Gastroesophageal sphincter (tissue), 4 donors: ENCODE results near the gene SEC14L5. TPM values are rescaled to one million over a fixed set of nuclear protein-coding genes. Genes with fewer than 3 reads are reported as not detected.

Experiments
- ATAC-seq: fragments of 150-250 bp; one replicate; pipeline ENCODE4 v1.9.1; 2016; ENCODE audit warnings: mild to moderate bottlenecking, moderate library complexity
- H3K27ac ChIP-seq, 4 donors: fragments of 200-600 bp; sonication (generic) in 3 of 4; 1 replicate in 3 of 4; 2 replicates in 1 of 4; pipeline ENCODE4 v1.5.1; 2016 to 2019
- H3K27me3 ChIP-seq: fragments of 200-600 bp; sonication (generic); one replicate; pipeline ENCODE4 v1.5.1; 2019
- H3K36me3 ChIP-seq, 2 donors: fragments of 200-600 bp; sonication (generic); one replicate each; pipeline ENCODE4 v1.5.1; 2019; ENCODE audit warnings: control low read depth in 1 of 2
- H3K4me1 ChIP-seq, 3 donors: fragments of 200-600 bp; sonication (generic); 1 replicate in 2 of 3; 2 replicates in 1 of 3; pipeline ENCODE4 v1.5.1; 2016 to 2019; ENCODE audit warnings: control low read depth in 2 of 3
- H3K4me3 ChIP-seq, 2 donors: fragments of 200-600 bp; sonication (generic); one replicate each; pipeline ENCODE4 v1.5.1; 2019; ENCODE audit warnings: mild to moderate bottlenecking in 1 of 2, moderate library complexity in 1 of 2
- H3K9me3 ChIP-seq, 3 donors: fragments of 200-600 bp; sonication (generic); one replicate each; pipeline ENCODE4 v1.5.1; 2017 to 2019; ENCODE audit warnings: control low read depth in 2 of 3
- EP300 ChIP-seq: sonication (generic); formaldehyde crosslinking; IDR thresholded peaks from one replicate; pipeline ENCODE4 v1.6.1; 2017; ENCODE audit warnings: antibody characterized with exemption, mild to moderate bottlenecking
- POLR2A ChIP-seq, 2 donors: fragments of 450-650 bp; IDR thresholded peaks; one replicate each; pipeline ENCODE4 v1.6.1; 2017; ENCODE audit warnings: antibody characterized with exemption in 2 of 2, mild to moderate bottlenecking in 2 of 2, moderate library complexity in 1 of 2
- POLR2AphosphoS5 ChIP-seq: sonication (generic); formaldehyde crosslinking; IDR thresholded peaks from one replicate; pipeline ENCODE4 v1.6.1; 2017; ENCODE audit warnings: antibody characterized with exemption
- WGBS, 2 donors: methylation state at CpG; one replicate each; pipeline ENCODE4 v1.1.5; 2018; ENCODE audit warnings: low coverage in 1 of 2; 5-methylcytosine and 5-hydroxymethylcytosine counted together
- total RNA-seq, 4 donors: library from RNA; depleted of rRNA; stranded (reverse); fragments of >200 nt; gene quantifications; one replicate each; pipeline ENCODE4 v1.1.0, GENCODE V29; 2016
- TF ChIP-seq, protein P1 (sequence below), 4 experiments: fragments of 200-600 bp in 2 of 4; fragments of 450-650 bp in 2 of 4; sonication (generic) in 1 of 4; IDR thresholded peaks; one replicate each; pipeline ENCODE4 v1.5.1; 2017 to 2019; ENCODE audit warnings: antibody characterized with exemption in 4 of 4, mild to moderate bottlenecking in 2 of 4, moderate library complexity in 2 of 4

Gene SEC14L5
- total RNA-seq, 4 donors from 2014 or later = 0.16 to 1.3 (median 0.75) TPM

DNA sequence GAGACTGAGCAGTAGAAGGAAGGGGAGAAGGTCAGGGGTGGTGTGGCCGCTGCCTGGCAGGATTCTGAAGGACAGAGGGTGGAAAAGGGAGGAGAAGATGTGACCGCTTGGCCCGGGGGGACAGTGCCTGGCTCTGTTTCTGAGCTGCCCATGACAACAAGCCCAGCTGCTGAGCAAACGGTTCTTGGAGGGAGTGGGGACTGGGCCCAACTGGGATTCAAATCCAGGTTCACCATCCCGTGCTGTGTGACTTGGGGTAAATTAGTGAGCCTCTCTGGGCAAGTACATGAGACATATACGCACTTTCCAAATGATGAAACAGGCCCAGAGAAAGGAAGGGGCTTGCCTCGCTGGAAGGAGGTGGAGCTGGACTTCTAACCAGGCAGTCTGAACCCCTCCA is 23.3 kb downstream of the SEC14L5 start:
- Histone ChIP-seq H3K27me3 (no peaks in the 10 kb centered on the region), H3K4me3 (no peak overlapping the region), H3K36me3 (no peaks in the 10 kb centered on the region), H3K27ac (no peak overlapping the region), H3K9me3 (peaks cover 0 to 13% (median 0%) of the 10 kb centered on the region in 3 donors), H3K4me1 (peaks cover 0 to 14% (median 0%) of the 10 kb centered on the region in 3 donors)
- TF ChIP-seq POLR2AphosphoS5 = no peak
- TF ChIP-seq EP300 = no peak
- TF ChIP-seq, protein P1, sequence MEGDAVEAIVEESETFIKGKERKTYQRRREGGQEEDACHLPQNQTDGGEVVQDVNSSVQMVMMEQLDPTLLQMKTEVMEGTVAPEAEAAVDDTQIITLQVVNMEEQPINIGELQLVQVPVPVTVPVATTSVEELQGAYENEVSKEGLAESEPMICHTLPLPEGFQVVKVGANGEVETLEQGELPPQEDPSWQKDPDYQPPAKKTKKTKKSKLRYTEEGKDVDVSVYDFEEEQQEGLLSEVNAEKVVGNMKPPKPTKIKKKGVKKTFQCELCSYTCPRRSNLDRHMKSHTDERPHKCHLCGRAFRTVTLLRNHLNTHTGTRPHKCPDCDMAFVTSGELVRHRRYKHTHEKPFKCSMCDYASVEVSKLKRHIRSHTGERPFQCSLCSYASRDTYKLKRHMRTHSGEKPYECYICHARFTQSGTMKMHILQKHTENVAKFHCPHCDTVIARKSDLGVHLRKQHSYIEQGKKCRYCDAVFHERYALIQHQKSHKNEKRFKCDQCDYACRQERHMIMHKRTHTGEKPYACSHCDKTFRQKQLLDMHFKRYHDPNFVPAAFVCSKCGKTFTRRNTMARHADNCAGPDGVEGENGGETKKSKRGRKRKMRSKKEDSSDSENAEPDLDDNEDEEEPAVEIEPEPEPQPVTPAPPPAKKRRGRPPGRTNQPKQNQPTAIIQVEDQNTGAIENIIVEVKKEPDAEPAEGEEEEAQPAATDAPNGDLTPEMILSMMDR (IDR thresholded peaks at IDR 0.05) = no peak
- WGBS, 2 donors = 58 to 70% methylated on average over 4 to 6 of the region's 7 CpGs
- ATAC-seq = no peak

DNA sequence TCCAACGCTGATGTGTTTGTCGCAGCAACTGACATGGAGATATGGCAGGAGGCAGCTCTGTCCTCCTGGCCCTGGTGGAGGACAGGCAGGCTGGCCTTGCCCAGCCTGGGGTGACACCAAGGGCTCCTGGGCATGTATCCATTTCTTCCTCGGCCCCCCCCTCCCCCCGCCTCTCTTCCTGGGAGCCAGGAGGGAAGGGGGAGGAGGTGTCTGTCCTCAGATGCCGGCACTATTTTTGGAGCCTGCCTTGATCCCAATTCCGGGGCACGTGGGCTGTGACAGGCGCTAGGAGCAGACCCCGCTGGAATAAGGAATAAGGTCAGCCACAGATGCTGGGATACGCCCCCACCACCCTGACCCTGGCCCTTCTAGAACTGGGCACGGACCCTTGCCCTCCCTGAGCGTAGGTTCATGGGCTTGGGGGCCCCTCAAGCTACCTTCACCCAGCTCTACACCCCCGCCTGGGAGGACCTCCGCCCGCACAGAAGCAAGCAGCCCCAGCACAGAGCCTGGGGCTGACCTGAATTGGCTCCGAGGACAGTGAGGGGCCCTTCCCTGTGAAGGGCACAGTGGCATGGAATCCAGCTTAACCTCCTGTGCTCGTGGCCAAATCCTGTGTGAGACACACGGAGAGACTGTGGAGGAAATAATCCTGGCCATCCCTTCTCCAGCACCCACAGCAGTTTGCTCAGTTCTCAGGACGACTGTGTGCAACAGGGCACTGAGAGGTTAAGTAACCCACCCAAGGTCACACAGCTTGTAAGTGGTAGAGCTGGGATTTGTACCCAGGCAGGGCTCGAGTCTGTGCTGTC is 24.1 kb downstream of the SEC14L5 start:
- peak; percentile 19 for ATAC-seq

DNA sequence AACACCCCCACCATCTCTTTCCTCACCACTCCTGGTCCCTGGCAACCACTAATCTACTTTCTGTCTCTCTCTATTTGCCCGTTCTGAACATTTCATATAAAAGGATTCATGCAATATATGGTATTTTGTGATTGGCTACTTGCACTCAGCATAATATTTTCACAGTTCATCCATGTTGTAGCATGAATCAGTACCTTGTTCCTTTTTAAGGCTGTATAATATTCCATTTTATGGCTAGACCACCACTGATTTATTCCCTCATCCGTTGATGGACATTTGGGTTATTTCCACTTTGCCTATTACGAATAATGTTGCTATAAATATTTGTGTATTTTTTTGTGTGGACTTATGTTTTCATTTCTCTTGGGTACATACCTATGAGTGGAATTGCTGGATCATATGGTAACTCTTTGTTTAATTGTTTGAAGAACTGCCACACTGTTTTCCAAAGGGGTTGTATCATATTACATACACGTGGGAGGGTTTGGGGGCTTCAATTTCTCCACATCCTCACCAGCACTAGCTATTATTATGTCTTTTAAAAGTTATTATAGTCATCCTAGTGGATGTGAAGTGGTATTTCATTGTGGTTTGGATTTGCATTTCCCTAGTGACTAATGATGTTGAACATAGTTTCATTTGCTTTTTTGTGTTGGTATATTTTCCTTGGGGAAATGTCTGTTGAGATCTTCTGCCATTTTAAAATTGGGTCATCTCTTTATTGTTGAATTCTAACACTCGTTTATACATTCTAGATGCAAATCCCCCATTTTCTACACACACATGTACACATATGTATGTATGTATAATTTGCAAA is 26.3 kb downstream of the SEC14L5 start:
- H3K4me1 ChIP-seq = peaks cover 0 to 23% (median 0%) of the 10 kb centered on the region in 3 donors
- ATAC-seq = no peak
- WGBS, 2 donors = 65 to 67% methylated on average over 4 to 5 of the region's 5 CpGs
- no peak overlapping the region for H3K4me3 ChIP-seq
- TF ChIP-seq POLR2A (IDR thresholded peaks at IDR 0.05) (no peak), EP300 (no peak), POLR2AphosphoS5 (no peak)
- TF ChIP-seq, protein P1 (IDR thresholded peaks at IDR 0.05) = no peak
- H3K27ac ChIP-seq = no peak overlapping the region
- H3K9me3 ChIP-seq = peaks cover 0 to 20% (median 0%) of the 10 kb centered on the region in 3 donors
- H3K27me3 ChIP-seq = peaks cover 28% of the 10 kb centered on the region
- no peaks in the 10 kb centered on the region for H3K36me3 ChIP-seq

More for the DNA sequence above, 24.1 kb downstream of the SEC14L5 start:
- Histone ChIP-seq H3K4me3 (no peak overlapping the region), H3K4me1 (peaks cover 0 to 14% (median 0%) of the 10 kb centered on the region in 3 donors), H3K9me3 (peaks cover 0 to 16% (median 0%) of the 10 kb centered on the region in 3 donors), H3K36me3 (no peaks in the 10 kb centered on the region), H3K27me3 (peaks cover 7% of the 10 kb centered on the region), H3K27ac (no peak overlapping the region)
- TF ChIP-seq POLR2A (IDR thresholded peaks at IDR 0.05) = no peak
- no peak for TF ChIP-seq EP300
- TF ChIP-seq POLR2AphosphoS5 = no peak
- TF ChIP-seq, protein P1 (IDR thresholded peaks at IDR 0.05) = no peak
- WGBS, 2 donors = 44 to 61% methylated on average over 2 to 5 of the region's 20 CpGs

- H3K27ac ChIP-seq = no peak overlapping the region
- WGBS, 2 donors = no CpG with 5 or more reads among the region's 10 CpGs
- no peak for ATAC-seq
- peaks cover 0 to 15% (median 0%) of the 10 kb centered on the region in 3 donors for H3K4me1 ChIP-seq
- TF ChIP-seq EP300 (no peak), POLR2AphosphoS5 (no peak), POLR2A (IDR thresholded peaks at IDR 0.05) (no peak)
- TF ChIP-seq, protein P1 (IDR thresholded peaks at IDR 0.05) = no peak
- H3K27me3 ChIP-seq = peaks cover 56% of the 10 kb centered on the region
- H3K4me3 ChIP-seq = peak overlapping the region in 1 of 2 donors; percentile 25
- peaks cover 0 to 4% of the 10 kb centered on the region in 2 donors for H3K36me3 ChIP-seq
- peaks cover 0 to 20% (median 0%) of the 10 kb centered on the region in 3 donors for H3K9me3 ChIP-seq
Observed at GRCh38 chr16:4987250-4987579, 29.1 kb downstream of the SEC14L5 start.
